Activated naive CD8-positive, alpha-beta T cell treated with anti-CD3 and anti-CD28 coated beads, Interleukin-2, amount 50 U/mL, for 16 hours (primary cell): ENCODE data around the gene ARID1B.

Experiments used
- DNase-seq: peaks from one replicate; pipeline ENCODE4 v3.0.0-alpha.2; 2020; ENCODE audit warnings: low read depth, low spot score

The ARID1B gene

DNA sequence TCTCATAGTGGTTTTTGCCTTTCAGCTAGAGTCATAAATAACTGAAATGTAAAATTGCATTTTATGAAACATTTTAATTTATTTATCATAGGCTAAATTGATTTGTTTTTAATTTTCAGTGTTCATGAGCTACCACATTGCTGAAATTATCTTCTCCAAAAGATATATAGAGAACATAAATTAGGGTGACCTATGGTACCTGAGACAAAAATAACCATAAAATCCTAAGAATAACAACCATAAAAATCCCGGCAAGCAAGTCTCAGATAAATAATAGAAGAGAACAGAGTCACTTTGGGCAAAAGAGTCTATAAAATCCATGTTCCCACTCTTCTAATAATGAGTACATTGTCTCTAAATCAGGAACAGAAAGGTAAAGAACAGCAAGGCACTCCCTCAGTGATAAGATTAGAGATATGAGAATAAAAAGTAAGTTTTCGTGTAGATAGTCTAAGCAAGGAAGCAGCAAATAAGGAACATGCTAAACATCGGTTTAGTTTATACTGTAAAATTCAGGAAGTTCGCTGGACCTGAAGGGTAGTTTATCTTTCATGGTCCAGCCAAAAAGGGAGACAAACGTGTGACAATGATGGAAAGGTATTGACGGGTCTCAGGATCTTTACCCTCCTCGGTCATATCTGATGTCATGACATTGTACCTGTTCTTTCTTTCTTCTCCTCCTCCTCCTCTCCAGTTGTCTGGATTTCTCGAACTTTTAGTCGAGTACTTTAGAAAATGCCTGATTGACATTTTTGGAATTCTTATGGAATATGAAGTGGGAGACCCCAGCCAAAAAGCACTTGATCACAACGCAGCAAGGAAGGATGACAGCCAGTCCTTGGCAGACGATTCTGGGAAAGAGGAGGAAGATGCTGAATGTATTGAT lies 428.5 kb downstream of the ARID1B start:
- no peak for DNase-seq

DNA sequence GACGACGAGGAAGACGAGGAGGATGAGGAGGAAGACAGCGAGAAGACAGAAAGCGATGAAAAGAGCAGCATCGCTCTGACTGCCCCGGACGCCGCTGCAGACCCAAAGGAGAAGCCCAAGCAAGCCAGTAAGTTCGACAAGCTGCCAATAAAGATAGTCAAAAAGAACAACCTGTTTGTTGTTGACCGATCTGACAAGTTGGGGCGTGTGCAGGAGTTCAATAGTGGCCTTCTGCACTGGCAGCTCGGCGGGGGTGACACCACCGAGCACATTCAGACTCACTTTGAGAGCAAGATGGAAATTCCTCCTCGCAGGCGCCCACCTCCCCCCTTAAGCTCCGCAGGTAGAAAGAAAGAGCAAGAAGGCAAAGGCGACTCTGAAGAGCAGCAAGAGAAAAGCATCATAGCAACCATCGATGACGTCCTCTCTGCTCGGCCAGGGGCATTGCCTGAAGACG lies 429.2 kb downstream of the ARID1B start:
- DNase-seq = no peak

DNA sequence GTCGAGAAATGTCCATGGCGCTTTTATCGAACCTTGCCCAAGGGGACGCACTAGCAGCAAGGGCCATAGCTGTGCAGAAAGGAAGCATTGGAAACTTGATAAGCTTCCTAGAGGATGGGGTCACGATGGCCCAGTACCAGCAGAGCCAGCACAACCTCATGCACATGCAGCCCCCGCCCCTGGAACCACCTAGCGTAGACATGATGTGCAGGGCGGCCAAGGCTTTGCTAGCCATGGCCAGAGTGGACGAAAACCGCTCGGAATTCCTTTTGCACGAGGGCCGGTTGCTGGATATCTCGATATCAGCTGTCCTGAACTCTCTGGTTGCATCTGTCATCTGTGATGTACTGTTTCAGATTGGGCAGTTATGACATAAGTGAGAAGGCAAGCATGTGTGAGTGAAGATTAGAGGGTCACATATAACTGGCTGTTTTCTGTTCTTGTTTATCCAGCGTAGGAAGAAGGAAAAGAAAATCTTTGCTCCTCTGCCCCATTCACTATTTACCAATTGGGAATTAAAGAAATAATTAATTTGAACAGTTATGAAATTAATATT lies 430.4 kb downstream of the ARID1B start:
- no peak for DNase-seq

DNA sequence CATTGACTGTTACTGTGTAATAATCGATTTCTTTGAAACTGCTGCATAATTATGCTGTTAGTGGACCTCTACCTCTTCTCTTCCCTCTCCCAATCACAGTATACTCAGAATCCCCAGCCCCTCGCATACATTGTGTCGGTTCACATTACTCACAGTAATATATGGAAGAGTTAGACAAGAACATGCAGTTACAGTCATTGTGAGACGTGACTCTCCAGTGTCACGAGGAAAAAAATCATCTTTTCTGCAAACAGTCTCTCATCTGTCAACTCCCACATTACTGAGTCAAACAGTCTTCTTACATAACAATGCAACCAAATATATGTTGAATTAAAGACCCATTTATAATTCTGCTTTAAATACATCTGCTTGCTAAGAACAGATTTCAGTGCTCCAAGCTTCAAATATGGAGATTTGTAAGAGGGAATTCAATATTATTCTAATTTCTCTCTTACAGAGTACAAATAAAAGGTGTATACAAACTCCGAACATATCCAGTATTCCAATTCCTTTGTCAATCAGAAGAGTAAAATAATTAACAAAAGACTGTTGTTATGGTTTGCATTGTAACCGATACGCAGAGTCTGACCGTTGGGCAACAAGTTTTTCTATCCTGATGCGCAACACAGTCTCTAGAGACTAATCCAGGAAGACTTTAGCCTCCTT lies 432.8 kb downstream of the ARID1B start:
- DNase-seq = no peak

DNA sequence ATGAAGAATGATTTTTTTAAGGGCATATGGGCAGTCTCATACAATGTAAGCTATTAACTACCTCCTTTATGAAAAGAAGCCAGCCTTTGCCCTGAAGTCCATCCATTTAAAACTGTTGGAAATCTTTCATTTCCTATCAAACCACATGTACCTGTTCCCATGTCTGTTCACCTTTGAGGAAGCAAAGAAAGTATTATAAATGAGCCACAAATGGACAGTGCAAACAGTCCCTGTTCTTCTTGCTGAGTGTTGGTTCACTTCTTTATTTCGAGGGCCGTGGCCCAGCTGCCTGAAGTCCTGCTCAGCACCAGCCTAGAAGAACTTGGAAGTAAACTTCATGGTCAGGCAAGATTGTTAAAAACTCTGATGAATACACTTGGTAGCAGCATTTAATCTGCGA lies 433.8 kb downstream of the ARID1B start:
- DNase-seq = no peak

DNA sequence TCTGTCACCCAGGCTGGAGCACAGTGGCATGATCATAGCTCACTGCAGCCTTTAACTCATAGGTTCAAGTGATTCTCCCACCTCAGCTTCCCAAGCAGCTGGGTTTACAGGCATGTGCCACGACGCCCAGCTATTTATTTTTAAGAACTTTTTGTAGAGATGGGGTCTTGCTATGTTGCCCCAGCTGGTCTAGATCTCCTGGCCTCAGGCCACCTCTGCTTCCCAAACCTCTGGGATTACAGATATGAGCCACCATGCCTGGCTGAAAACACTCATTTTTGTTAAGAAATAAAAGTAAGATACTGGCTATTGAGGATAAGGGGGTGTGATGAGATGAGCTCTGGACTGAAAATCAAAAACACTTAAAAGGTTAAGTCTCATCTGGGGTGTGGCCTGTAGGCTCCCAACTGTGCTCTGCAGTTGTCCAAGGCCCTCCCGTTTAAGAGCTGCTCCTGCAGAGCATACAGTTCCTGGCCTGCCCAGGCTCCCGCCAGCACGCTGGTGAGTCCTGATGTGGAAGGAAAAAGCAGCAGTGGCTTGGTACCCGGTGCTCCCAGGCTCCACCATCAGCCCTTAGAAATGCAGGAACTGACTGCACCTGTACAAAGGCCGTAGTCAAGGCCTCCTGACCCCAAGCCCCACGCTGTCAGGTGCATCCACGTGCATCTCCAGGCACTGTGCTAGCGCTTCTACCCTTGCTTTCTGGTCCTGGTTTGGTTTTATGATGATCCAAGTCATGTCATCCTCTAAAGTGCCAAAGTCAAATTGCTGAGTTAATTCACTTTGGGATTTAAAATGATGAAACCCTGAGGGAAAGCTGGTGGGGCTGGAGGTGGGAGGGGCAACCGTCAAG lies 434.7 kb downstream of the ARID1B start:
- no peak for DNase-seq

DNA sequence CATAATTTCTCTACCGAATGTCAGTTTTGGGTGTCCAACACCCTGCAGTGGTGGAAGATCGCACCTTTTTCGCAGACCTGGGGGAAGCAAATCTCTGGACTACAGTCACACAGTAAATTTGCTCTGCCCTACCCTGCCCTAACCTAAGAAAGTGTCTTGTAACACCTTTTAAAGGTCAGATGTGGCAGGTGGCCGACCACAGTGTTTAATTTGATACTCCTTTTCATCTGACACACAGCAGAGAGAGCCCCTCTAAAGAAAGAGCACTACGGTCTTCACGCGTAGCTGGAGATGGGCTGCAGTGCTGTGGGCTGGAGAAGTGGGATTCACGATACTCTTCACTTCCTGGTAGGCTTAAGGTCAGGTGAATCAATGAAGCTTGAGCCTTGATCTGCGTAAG lies 436.2 kb downstream of the ARID1B start:
- no peak for DNase-seq

DNA sequence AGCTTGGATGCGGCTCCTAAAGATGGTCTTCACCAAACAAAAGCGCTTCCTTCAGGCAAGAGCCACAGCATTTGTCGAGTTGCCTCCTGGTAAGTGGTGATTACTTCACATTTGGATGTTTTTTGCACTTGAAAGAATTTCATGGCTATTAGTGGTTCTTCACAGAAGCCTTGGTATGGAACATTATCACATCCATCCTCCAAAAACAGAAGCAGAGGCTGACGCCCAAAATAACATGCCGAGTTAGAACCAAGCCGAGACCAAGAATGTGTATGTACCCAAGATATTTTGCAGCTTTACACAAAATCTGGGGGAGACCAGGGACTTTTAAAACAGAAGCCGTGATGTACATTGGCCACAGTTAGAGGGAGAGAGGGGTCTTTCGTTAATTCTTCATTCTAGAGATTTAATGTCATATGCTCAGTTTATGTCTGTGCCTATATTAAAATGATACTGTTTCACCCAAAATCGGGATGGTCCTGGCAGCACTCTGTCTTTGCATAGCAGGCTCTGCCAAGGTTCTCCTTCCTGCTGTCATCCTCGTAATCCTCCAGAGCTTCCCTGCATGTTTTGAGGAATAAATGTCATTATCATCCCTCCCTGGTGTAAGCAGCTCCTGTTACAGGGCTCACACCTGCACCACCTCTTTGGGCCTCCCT lies 436.9 kb downstream of the ARID1B start:
- no peak for DNase-seq

DNA sequence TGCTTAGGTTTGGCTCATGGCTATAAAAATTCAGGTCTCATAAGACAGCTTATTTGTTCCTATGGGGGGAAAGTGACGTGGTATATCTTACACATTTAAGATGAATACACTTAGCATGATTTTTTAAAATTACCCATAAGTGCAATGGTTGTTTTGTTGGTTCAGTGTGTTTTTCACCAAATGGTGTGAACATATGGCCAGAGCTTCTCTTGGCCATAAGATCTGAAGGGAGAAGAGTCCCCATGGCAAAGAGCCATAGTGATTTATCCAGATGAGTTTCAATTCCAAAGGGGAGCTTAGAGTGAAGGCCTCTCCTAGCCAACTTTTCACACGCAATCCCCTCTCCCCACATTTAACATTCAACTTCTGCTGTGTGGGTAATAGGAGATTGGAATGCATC lies 438.5 kb downstream of the ARID1B start:
- no peak for DNase-seq

DNA sequence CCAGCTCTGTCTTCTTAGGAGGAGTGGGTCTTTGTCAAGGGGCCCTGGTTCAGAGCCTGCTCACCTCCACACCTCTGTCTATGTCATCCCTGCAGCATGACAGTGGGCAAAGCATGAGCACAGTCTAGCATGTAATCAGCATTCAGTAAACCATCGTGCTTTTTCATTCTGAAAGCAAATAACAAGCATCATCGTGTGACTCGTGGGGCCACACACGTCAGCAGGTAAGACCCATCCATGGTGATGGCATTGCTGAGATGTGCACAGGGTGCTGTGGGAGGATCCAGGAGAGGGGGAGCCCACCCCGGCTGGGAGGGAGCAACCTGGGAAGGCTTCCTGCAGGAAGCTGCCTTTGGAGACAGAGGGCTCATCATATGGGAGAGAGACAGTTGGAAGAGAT lies 439.4 kb downstream of the ARID1B start:
- DNase-seq = no peak

DNA sequence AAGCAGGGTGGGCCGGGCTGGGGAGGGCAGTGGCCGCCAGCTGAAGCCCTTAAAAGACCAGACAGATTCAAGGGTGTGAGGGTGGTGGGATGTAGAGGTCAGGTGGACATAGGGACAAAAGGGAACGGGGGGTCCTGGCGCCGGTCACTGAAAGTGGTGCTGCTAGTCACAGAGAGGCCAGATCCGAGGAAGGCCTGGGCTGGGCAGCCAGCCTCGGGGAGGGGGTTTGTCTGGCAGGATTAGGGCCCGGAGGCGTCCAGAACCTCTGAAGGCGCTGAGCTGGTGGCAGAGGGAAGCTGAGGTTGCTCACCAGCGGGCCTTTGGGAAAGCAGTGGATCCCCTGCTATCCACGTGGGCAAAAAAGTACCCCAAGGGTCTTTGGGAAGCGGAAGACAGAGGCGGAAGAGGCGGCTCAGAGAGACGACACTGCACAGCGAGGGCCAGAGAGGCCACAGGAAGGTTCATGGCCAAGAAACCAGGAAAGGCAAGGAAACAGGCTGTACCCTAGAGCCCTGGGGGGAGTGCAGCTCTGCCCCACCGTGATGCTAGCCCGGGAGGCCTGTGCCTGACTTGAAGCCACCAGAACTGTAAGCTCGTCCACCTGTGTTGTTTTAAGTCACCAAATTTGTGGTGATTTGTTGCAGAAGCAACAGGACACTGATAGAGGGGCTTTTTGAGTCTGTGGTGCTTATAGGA lies 440.2 kb downstream of the ARID1B start:
- no peak for DNase-seq

DNA sequence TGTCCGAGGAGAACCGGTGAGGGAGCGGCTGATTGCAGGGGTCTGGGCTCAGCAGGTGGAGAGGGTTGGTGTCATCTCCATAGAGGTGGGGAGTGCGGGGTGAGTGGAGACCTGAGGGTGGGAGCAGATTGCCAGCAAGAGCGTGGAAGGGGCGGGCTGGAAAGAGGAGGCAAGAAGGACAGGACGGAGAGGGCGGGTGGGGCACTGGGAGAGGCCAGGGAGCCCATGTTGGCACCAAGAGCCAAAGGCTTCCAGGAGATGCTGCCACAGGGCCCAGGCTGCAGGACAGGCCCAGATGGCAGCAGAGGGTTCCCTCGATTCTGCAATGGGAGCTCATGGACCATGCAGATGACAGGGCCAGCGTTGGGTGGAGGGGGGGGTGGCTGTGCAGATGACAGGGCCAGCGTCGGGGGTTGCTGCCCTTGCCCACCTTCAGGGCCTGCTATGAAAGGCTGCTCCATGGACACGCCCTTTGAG lies 440.8 kb downstream of the ARID1B start:
- no peak for DNase-seq

DNA sequence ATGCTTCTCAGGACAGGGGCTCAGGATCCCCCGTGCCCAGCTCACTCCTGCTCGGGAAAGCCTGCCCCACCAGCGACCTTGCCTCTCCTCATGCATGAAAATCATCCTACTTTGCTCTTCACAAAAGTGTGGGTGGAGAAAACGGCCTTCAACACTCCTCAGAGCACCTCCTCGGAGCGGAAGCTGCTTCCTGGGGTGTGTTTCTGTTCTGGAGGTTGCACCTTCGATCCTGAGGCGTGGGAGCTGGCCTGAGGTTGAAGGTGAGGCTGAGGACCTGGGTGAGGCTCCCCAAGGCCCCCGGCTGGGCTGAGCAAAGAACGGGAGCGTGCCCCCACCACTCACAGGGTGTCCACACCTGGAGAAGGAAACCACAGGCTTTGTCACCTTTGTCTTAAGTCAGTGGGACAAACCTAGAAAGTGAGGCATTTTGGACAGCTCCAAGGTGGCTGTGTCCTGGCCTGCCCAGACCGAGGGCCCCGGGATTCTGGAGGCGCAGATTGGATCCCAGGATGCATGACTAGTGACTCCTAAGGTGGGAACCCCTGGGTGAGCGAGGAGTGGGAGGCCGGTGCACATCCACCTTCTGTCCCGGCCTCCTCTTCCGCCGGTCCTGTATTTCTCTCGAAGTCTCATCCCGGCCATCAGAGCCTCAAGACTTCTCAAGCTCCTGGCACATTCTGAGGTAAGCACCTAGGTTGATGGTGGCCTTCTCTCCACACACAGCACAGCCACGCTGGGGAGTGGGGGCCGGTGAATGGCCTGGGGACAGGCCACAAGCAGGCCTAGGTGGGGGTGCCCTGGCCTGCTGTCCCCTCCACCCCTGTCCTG lies 441.4 kb downstream of the ARID1B start:
- DNase-seq = no peak

DNA sequence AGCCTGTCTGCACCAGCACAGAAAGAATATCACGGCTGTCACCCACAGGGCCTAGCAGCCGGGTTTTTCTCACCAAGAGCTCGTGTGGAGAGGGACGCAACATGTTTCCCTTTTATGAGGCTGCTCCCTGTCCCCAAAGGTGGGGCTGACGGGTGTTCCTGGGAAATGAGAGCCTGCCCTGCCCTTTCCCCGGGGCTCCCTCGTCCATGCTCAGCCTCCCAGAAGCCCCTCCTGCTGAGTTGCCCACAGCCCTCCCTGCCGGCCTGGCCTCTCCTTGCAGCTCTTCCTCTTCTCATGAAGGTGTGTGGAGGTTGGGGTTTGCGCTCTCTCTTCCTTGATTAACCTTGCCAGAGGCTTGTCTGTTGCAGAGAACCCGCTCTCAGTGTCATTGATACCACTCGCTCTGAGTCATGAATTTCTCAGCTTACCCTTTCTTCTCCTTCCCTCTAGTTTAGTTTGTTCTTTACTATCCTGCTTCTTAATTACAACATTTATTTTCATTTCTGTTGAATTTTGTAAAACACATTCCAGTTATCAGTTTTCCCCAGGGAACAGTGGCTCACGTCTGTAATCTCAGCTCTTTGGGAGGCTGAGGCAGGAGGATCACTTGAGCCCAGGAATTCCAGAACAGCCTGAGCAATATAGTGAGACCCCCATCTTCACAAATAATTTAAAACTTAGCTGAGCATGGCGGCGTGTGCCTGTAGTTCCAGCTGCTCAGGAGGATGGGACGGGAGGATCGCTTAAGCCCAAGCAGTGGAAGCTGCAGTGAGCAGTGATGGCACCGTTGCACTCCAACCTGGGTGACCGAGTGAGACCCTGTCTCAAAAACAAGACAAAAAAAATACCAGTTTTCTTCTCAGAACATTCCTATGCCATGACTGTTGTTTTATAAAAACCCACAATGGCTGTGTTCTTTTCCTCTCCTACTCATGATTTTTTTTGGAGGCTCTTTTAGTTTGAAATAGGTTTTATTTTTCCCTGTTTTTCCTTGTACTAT lies 442.3 kb downstream of the ARID1B start:
- no peak for DNase-seq

DNA sequence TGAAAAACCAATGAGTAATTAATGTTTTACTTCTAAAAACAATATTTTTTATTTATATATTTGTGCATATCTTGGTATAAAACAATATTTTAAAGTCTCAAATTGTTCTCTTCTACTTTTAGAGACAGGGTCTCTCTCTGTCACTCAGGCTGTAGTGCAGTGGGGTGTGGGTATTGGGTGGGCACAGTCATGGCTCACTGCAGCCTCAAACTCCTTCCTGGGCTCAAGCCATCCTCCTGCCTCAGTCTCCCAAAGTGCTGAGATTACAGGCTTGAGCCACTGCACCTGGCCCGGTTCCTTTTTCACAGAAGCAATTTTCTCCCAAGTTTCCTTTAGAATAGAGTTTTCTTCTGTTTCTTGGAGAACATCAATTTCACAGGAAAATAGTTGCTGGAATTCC lies 443.3 kb downstream of the ARID1B start:
- DNase-seq = no peak

DNA sequence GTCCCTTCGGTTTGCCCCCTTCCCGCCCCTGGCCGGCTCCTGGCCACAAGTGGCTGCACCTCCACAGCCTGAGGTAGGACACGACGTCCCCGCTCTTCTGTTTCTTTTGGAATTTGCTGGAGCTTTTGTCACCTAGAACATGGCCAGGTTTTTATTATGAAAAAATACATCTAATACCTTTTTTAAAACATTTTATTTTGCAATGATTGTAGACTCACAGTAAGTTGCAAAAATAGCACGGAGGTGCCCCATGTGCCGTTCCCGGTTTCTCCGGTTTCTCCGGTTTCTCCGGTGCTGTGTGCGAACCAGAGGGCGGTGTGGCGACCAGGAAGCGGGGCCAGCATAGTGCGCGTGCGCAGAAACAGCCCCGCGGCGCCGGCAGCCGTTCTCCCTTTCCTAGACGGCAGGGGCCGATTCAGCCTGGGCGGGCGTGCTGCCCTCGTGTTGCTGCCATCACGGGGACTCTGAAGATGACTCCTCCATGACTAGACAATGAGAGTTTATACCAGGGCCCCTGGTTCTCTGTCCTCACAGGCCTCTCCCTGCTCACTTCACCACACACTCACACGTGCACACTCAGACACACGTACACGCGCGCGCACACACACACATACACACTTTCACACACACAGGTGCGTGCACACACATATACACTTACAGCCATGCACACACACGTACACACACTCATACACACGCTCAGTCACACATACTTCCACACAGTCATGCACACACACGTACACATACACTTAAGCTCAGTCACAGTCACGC lies 444.1 kb downstream of the ARID1B start:
- peak; percentile 74 for DNase-seq

DNA sequence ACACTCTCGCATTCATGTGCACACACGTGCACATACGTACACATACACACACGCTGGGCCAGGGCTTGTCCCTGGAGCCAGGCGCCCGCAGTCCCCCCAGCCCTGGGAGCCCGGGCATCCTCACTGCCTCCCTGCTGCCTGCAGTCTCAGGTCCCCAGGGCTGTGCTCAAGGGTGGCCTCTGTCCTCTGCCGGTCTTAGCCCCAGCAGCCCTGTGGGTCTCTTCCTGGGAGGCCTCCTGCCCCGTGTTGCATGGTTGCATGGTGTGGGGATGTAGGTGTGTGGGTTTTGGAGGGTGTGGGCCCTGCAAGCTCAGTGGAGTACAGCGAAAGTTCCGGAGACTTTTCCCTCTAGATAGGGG lies 444.6 kb downstream of the ARID1B start:
- DNase-seq = no peak
